ENCODE data around the gene ARL17B. TPM values are rescaled to one million over a fixed set of nuclear protein-coding genes. Genes with fewer than 3 reads are reported as not detected.
"Not testable (repeated sequence)": the region's sequence is repeated elsewhere in the genome, so short reads cannot be mapped to it uniquely, and the experiment has no call there.

Gene ARL17B
- total RNA-seq, 1 donor from 2014 or later: 7.3 TPM

- not testable (repeated sequence) for H3K9me3 ChIP-seq (ENCODE audit: control insufficient read depth in 3 of 3, low read length in 3 of 3); H3K4me1 ChIP-seq (ENCODE audit: control insufficient read depth in 3 of 3, insufficient read depth in 3 of 3, low read length in 3 of 3); H3K36me3 ChIP-seq (ENCODE audit: control insufficient read depth in 3 of 3, insufficient read depth in 3 of 3, low read length in 3 of 3); H3K4me3 ChIP-seq (ENCODE audit: low read length in 3 of 3); H3K27me3 ChIP-seq (ENCODE audit: control insufficient read depth in 3 of 3, insufficient read depth in 3 of 3, low read length in 3 of 3); H3K9ac ChIP-seq (ENCODE audit: low read depth in 1 of 3, low read length in 3 of 3); H3K27ac ChIP-seq (ENCODE audit: low read depth, low read length)
These were observed 108.8 kb downstream of the ARL17B start for GRCh38 chr17:46252804-46253203.

GRCh38 chr17:46249153-46249552, 112.4 kb downstream of the ARL17B start:
- H3K4me3 ChIP-seq (ENCODE audit: low read length in 3 of 3); H3K4me1 ChIP-seq (ENCODE audit: control insufficient read depth in 3 of 3, insufficient read depth in 3 of 3, low read length in 3 of 3); H3K27me3 ChIP-seq (ENCODE audit: control insufficient read depth in 3 of 3, insufficient read depth in 3 of 3, low read length in 3 of 3); H3K9me3 ChIP-seq (ENCODE audit: control insufficient read depth in 3 of 3, low read length in 3 of 3); H3K9ac ChIP-seq (ENCODE audit: low read depth in 1 of 3, low read length in 3 of 3); H3K27ac ChIP-seq (ENCODE audit: low read depth, low read length); H3K36me3 ChIP-seq (ENCODE audit: control insufficient read depth in 3 of 3, insufficient read depth in 3 of 3, low read length in 3 of 3): not testable (repeated sequence)

GRCh38 chr17:46244949-46245768, 116.4 kb downstream of the ARL17B start:
- not testable (repeated sequence) for H3K27me3 ChIP-seq (ENCODE audit: control insufficient read depth in 3 of 3, insufficient read depth in 3 of 3, low read length in 3 of 3); H3K27ac ChIP-seq (ENCODE audit: low read depth, low read length); H3K9me3 ChIP-seq (ENCODE audit: control insufficient read depth in 3 of 3, low read length in 3 of 3); H3K4me3 ChIP-seq (ENCODE audit: low read length in 3 of 3); H3K9ac ChIP-seq (ENCODE audit: low read depth in 1 of 3, low read length in 3 of 3); H3K4me1 ChIP-seq (ENCODE audit: control insufficient read depth in 3 of 3, insufficient read depth in 3 of 3, low read length in 3 of 3); H3K36me3 ChIP-seq (ENCODE audit: control insufficient read depth in 3 of 3, insufficient read depth in 3 of 3, low read length in 3 of 3)

- H3K27ac ChIP-seq (ENCODE audit: low read depth, low read length); H3K27me3 ChIP-seq (ENCODE audit: control insufficient read depth in 3 of 3, insufficient read depth in 3 of 3, low read length in 3 of 3): not testable (repeated sequence)
These were observed 117.1 kb downstream of the ARL17B start for GRCh38 chr17:46244339-46244913.

DNA sequence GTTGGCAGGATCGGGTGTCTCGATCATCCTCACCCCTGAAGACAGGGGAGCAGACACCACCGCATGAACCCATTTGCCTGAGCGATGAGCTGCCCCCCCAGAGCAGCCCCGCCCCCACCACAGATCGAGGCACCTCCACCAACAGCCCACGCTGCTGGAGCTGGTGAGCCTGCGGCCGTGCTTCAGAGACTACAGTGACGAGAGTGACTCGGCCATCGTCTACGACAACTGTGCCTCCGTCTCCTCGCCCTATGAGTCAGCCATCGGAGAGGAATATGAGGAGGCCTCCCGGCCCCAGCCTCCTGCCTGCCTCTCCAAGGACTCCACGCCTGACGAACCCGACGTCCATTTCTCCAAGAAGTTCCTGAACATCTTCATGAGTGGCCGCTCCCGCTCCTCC, 117.6 kb downstream of the ARL17B start:
- not testable (repeated sequence) for H3K27me3 ChIP-seq (ENCODE audit: control insufficient read depth in 3 of 3, insufficient read depth in 3 of 3, low read length in 3 of 3); H3K27ac ChIP-seq (ENCODE audit: low read depth, low read length); H3K9me3 ChIP-seq (ENCODE audit: control insufficient read depth in 3 of 3, low read length in 3 of 3); H3K9ac ChIP-seq (ENCODE audit: low read depth in 1 of 3, low read length in 3 of 3); H3K4me1 ChIP-seq (ENCODE audit: control insufficient read depth in 3 of 3, insufficient read depth in 3 of 3, low read length in 3 of 3); H3K4me3 ChIP-seq (ENCODE audit: low read length in 3 of 3); H3K36me3 ChIP-seq (ENCODE audit: control insufficient read depth in 3 of 3, insufficient read depth in 3 of 3, low read length in 3 of 3)

More at GRCh38 chr17:46244339-46244913, 117.1 kb downstream of the ARL17B start:
- H3K9ac ChIP-seq (ENCODE audit: low read depth in 1 of 3, low read length in 3 of 3); H3K36me3 ChIP-seq (ENCODE audit: control insufficient read depth in 3 of 3, insufficient read depth in 3 of 3, low read length in 3 of 3); H3K4me1 ChIP-seq (ENCODE audit: control insufficient read depth in 3 of 3, insufficient read depth in 3 of 3, low read length in 3 of 3); H3K4me3 ChIP-seq (ENCODE audit: low read length in 3 of 3); H3K9me3 ChIP-seq (ENCODE audit: control insufficient read depth in 3 of 3, low read length in 3 of 3): not testable (repeated sequence)

DNA sequence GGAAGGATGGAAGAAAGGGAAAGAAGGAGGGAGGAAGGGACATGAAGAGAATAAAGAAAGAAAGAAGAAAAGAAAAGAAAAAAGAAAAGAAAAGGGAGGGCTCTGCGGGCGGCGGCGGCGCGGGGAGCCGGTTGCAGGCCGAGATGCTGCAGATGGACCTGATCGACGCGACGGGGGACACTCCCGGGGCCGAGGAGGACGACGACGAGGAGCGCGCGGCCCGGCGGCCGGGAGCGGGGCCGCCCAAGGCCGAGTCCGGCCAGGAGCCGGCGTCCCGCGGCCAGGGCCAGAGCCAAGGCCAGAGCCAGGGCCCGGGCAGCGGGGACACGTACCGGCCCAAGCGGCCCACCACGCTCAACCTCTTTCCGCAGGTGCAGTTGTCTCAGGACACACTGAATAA, 118.1 kb downstream of the ARL17B start:
- not testable (repeated sequence) for H3K27me3 ChIP-seq (ENCODE audit: control insufficient read depth in 3 of 3, insufficient read depth in 3 of 3, low read length in 3 of 3); H3K4me1 ChIP-seq (ENCODE audit: control insufficient read depth in 3 of 3, insufficient read depth in 3 of 3, low read length in 3 of 3); H3K4me3 ChIP-seq (ENCODE audit: low read length in 3 of 3); H3K27ac ChIP-seq (ENCODE audit: low read depth, low read length); H3K9me3 ChIP-seq (ENCODE audit: control insufficient read depth in 3 of 3, low read length in 3 of 3); H3K9ac ChIP-seq (ENCODE audit: low read depth in 1 of 3, low read length in 3 of 3); H3K36me3 ChIP-seq (ENCODE audit: control insufficient read depth in 3 of 3, insufficient read depth in 3 of 3, low read length in 3 of 3)

DNA sequence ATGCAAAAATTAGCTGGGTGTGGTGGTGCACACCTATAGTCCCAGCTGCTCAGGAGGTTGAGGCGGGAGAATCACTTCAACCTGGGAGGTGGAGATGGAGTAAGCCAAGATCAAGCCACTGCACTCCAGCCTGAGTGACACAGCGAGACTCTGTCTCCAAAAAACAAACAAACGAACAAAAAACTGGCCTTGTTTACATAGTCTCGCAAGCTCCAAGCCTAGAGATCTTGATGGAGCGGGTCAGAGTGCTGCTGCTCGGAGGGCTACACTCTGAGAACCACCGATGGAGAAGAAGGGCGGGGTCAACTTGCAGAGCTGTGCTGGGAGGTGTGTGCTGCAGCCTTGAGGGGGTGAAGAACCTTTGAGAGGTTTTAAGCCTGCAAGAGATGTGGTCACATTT, 130.2 kb downstream of the ARL17B start:
- not testable (repeated sequence) for H3K27ac ChIP-seq (ENCODE audit: low read depth, low read length); H3K4me3 ChIP-seq (ENCODE audit: low read length in 3 of 3); H3K27me3 ChIP-seq (ENCODE audit: control insufficient read depth in 3 of 3, insufficient read depth in 3 of 3, low read length in 3 of 3); H3K4me1 ChIP-seq (ENCODE audit: control insufficient read depth in 3 of 3, insufficient read depth in 3 of 3, low read length in 3 of 3); H3K36me3 ChIP-seq (ENCODE audit: control insufficient read depth in 3 of 3, insufficient read depth in 3 of 3, low read length in 3 of 3); H3K9me3 ChIP-seq (ENCODE audit: control insufficient read depth in 3 of 3, low read length in 3 of 3); H3K9ac ChIP-seq (ENCODE audit: low read depth in 1 of 3, low read length in 3 of 3)

DNA sequence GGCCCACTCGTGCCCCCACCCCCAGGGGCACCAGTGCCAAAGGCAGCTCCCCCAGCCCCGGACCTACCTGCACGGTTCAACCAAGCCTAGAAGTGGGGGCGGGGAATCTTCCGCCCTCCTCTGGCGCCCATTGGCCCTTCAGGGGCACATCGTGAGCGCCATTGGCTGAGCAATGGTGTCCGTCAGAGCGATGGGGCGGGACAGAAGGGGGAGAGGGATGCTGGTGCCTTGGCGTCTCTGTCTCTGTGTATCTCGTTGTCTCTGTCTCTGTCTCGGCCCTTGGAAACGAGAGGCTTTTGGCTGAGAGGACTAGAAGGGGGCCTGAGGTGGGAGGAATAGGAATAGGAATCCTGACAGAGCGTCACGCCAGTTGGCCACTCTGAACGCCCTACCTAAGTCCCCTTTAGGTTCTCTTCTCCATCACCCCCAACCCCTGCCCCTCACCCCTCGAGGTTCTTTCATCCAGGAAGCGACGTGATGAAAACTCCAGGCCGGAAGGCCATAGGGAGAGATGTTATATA, 136.2 kb downstream of the ARL17B start:
- H3K9me3 ChIP-seq (ENCODE audit: control insufficient read depth in 3 of 3, low read length in 3 of 3); H3K27ac ChIP-seq (ENCODE audit: low read depth, low read length): not testable (repeated sequence)

GRCh38 chr17:46224864-46225263, 136.7 kb downstream of the ARL17B start:
- H3K9me3 ChIP-seq (ENCODE audit: control insufficient read depth in 3 of 3, low read length in 3 of 3); H3K27me3 ChIP-seq (ENCODE audit: control insufficient read depth in 3 of 3, insufficient read depth in 3 of 3, low read length in 3 of 3); H3K4me1 ChIP-seq (ENCODE audit: control insufficient read depth in 3 of 3, insufficient read depth in 3 of 3, low read length in 3 of 3); H3K27ac ChIP-seq (ENCODE audit: low read depth, low read length); H3K36me3 ChIP-seq (ENCODE audit: control insufficient read depth in 3 of 3, insufficient read depth in 3 of 3, low read length in 3 of 3): not testable (repeated sequence)
- Histone ChIP-seq H3K9ac (ENCODE audit: low read depth in 1 of 3, low read length in 3 of 3) (peak overlapping the region in 1 of 3 donors; percentile 45), H3K4me3 (ENCODE audit: low read length in 3 of 3) (peak overlapping the region; percentile 79 to 92 (median 83))

More for the DNA sequence above, 136.2 kb downstream of the ARL17B start:
- Histone ChIP-seq H3K9ac (ENCODE audit: low read depth in 1 of 3, low read length in 3 of 3) (peak overlapping the region in 2 of 3 donors; percentile 54 to 60), H3K4me3 (ENCODE audit: low read length in 3 of 3) (peak overlapping the region; percentile 79 to 92 (median 83))
- H3K27me3 ChIP-seq (ENCODE audit: control insufficient read depth in 3 of 3, insufficient read depth in 3 of 3, low read length in 3 of 3); H3K4me1 ChIP-seq (ENCODE audit: control insufficient read depth in 3 of 3, insufficient read depth in 3 of 3, low read length in 3 of 3); H3K36me3 ChIP-seq (ENCODE audit: control insufficient read depth in 3 of 3, insufficient read depth in 3 of 3, low read length in 3 of 3): not testable (repeated sequence)

Measured in skeletal muscle tissue (tissue), 4 donors.